WI38 (cell line): Measurements from ENCODE around the gene SEC16A.

Experiments used
- H3K4me3 ChIP-seq: 2 replicates; pipeline ENCODE4 v1.5.1; 2011; ENCODE audit warnings: low read depth, mild to moderate bottlenecking, control low read depth, low read length
- TF ChIP-seq, protein P1 (sequence below): IDR thresholded peaks from 2 replicates; pipeline ENCODE4 v1.5.1; 2012; ENCODE audit warnings: low read depth, mild to moderate bottlenecking, control low read depth, low read length

The SEC16A gene

DNA sequence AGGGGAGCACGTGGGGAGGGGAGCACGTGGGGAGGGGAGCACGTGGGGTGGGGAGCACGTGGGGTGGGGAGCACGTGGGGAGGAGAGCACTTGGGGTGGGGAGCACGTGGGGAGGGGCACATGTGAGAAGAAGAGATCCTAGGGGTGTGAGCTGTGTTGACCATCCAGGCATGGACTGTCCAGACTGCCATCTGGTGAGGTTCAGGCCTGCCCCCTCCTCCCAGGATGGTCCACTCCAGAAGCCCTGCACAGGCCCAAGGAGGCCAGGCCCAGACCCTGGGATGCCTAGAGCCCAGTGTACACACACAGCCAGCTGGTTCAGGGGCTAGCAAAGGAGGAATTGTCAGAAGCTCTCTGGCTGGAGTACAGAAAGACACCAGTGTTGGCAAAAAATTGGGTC, 85.2 kb downstream of the SEC16A start:
- no peak overlapping the region for H3K4me3 ChIP-seq

DNA sequence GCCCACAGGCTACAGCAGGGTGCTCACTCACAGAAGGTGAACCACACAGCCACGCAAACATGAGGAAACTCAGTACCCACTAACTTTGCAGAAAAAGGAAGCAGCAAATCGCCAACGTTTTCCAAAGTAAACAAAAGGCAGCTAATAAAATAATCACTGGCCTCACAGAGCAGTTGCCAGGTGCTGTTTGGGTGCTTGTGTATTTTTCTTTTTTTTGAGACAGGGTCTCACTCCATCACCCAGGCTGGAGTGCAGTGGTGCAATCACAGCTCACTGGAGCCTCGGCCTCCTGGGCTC, 86.7 kb downstream of the SEC16A start:
- no peak overlapping the region for H3K4me3 ChIP-seq
- TF ChIP-seq, protein P1, sequence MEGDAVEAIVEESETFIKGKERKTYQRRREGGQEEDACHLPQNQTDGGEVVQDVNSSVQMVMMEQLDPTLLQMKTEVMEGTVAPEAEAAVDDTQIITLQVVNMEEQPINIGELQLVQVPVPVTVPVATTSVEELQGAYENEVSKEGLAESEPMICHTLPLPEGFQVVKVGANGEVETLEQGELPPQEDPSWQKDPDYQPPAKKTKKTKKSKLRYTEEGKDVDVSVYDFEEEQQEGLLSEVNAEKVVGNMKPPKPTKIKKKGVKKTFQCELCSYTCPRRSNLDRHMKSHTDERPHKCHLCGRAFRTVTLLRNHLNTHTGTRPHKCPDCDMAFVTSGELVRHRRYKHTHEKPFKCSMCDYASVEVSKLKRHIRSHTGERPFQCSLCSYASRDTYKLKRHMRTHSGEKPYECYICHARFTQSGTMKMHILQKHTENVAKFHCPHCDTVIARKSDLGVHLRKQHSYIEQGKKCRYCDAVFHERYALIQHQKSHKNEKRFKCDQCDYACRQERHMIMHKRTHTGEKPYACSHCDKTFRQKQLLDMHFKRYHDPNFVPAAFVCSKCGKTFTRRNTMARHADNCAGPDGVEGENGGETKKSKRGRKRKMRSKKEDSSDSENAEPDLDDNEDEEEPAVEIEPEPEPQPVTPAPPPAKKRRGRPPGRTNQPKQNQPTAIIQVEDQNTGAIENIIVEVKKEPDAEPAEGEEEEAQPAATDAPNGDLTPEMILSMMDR, result no peak

More for the DNA sequence above, 85.2 kb downstream of the SEC16A start:
- TF ChIP-seq, protein P1, result no peak

DNA sequence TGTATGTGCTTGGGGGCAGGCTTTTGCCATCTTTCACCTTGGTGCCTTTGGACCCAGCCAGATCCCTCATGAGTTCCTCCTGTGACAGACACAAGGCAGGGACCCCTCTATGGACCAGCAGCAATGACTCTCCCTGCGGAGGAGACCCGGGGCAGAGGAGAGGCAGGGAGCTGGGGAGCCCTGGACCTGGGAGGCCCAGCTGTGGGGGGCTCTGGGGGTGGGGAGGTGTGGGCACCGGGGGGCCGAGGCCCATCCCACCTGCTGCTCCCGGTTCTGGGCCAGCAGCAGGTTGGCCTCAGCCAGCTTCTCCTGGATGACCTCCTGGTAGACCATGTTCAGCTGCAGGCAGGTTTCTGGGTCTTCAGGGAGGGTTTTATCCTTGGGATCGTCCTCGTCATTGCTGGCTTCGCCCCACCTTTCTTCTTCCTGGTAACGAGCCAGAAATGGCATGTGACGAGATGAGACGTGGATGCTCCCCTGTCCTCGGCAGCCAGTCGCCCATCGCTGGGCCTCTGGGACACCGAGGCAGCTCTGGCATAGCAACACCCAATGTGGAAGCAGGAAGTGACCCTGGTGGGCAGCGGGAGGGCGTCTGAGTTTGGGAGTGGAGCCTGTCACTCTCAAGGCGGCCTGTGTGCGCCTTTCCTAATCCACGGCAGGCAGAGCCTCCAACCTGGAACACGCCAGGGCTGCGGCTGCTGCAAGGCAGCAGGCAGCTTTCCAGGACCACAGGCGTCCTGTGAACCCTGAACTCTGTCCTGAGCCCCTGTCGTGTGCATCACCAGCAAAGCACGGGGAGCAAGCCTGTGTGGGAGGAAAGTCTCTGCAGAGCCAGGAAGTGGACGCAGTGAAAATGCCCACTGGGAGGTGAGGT, 87.3 kb downstream of the SEC16A start:
- no peak overlapping the region for H3K4me3 ChIP-seq
- TF ChIP-seq, protein P1, result no peak

GRCh38 chr9:136395020-136395340, 87.9 kb downstream of the SEC16A start:
- H3K4me3 ChIP-seq, result no peak overlapping the region
- TF ChIP-seq, protein P1, result no peak

- TF ChIP-seq, protein P1, result no peak
- no peak overlapping the region for H3K4me3 ChIP-seq
These were observed 88.4 kb downstream of the SEC16A start for GRCh38 chr9:136394312-136395019.

- TF ChIP-seq, protein P1, result no peak
- H3K4me3 ChIP-seq, result no peak overlapping the region
These were observed 89.3 kb downstream of the SEC16A start for GRCh38 chr9:136393531-136393930.

DNA sequence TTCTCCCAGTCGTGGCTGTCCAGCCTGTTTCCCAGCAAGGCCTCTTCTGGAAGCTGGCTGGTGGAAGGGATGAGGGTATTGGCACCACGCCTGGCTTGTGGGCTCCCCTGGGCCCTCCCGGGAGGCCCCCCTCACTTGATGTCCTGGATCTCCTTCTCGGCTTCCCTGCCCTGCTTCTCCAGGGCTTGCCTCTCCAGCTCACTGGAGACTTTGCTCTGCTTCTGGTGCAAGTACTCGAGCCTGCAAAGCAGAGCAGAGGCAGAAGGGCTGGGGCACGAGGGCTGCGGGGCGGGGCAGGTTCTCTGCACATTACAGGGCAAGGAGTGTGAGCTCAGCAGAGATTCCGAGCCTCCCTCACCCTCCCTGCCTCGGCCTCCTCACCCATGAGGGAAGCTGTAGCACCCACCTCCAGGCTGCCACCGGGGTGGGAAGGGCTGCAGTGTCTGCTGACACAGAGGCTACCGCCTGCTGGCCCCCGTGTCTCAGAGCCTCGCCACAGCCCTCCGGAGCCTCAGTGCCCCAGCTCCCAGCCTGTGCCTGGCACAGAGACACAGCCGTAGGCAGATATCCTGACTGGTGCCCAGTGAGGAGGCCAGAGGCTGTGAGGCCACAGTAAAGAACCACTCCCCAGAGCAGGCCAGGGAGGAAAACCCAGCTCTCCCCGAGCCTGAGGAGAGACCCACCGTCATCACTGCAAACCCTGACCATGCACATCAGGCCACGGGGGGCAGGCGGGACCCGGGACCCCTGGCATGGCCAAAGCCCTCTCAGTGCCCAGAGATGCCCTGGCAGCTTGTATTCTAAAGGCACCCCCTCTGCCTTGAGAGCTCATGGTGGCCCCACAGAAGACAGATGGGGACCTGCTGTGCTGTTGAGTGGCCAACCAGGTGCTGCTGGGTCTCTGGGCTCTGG, 90.0 kb downstream of the SEC16A start:
- no peak overlapping the region for H3K4me3 ChIP-seq

More for the DNA sequence above, 90.0 kb downstream of the SEC16A start:
- TF ChIP-seq, protein P1, result no peak
